Measurements from ENCODE around the gene ZNF518B. TPM values are rescaled to one million over a fixed set of nuclear protein-coding genes. Genes with fewer than 3 reads are reported as not detected.

Gene ZNF518B, protein sequence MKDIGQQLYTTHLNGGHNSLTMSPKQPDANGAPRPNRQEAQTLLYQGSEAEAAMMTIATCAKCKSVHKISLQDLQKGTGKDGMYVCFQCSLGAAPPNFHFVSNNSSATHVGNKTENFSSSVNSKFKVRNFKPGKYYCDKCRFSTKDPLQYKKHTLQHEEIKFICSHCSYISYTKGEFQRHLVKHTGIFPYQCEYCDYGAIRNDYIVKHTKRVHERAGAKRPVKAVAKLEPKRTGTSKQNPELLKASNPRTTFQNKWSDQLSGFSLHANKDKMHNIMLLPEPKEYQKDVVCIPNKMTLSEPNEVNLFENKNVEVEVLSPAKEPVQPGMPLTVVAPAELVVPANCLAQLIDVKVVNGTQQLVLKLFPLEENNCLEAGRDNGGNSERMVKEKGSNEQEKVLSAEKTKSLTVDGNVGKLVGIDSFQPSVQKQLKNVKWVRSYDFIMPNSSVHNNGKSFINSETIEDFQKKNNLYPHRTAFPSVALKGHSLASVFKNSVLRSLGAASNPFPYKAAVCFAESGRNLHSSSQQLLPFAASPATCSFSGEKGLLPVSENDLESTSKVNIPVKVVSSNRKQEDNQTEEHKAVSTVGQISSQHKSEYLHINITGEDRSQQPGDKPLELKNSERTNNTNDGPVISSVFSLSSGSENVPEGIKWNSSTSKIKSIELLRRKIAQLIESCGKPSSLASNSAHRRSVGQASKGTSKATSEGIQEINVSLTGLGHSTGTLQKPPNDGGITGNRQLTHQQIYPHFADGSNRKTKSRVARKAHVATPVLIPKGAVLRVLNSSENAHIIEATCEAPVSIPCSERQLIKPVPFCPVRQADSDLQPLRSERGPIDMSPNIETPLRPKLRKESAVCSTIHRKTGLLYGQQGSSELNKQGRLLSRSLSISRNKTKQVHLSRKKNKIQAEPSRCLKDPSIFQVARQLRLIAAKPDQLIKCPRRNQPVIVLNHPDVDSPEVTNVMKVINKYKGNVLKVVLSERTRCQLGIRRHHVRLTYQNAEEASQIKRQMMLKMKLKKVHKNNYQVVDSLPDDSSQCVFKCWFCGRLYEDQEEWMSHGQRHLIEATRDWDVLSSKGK
- total RNA-seq (2021), result 9.6 and 11.5 TPM in 2 replicates
- long read RNA-seq, full-length matches to known transcripts, result 15 of 25 reads
- long read RNA-seq, partial matches to known transcripts, result 0 of 25 reads
- long read RNA-seq, other reads (novel, unspliced or antisense), result 10 of 25 reads

DNA sequence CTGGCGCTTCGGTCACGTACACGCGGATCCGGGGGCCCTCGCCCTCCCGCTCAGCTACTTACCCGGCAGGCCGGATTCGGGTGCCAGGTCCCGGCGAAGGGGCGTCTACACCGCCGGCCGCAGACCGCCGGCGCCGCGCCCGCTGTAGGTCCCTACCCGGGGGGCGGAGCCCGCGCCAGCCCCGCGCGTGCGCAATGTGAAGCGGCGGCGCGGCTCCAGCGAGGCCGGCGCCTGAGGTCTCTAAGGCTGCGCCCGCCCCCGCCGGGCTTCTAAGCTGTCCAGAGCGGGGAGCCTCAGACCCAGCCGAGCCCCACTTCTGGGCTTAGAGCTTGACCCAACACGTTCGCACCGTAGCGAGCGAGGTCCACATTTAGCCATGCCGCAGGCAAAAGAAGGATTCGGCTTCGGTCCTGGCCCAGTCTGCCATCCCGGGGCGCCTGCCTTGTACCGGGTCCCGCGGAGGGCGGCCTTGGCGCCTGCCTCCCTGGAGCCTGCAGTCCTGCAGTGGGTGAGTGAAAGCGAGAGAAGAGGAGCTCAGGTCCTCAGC, at the start of gene ZNF518B:
TSS of gene ZNF518B (minus strand) at position 172 of the 547 bp plus-strand sequence. CDS start 11,098 bp downstream, outside the sequence.
- H2BK120ac ChIP-seq (ENCODE audit: low read depth, low read length, poor library complexity, severe bottlenecking), result no peak within 1 kb of the TSS
- H2BK20ac ChIP-seq (ENCODE audit: low read depth, low read length, poor library complexity, severe bottlenecking), result no peak within 1 kb of the TSS
- H3T11ph ChIP-seq (ENCODE audit: low read length), result no peak within 1 kb of the TSS
- DNase-seq, result peak; percentile 74
- no peaks in the 10 kb centered on the region for H3K79me2 ChIP-seq (ENCODE audit: insufficient read depth, low read length)
- peak within 1 kb of the TSS; percentile 95 for H3K14ac ChIP-seq (ENCODE audit: insufficient read depth, low read length)
- no peak within 1 kb of the TSS for H2AK5ac ChIP-seq (ENCODE audit: insufficient read length, low read length)
- no peak within 1 kb of the TSS for H4K8ac ChIP-seq (replicated peaks; ENCODE audit: insufficient read length, low read depth, low read length)
- peaks cover 15% of the 10 kb centered on the region for H3K23me2 ChIP-seq (ENCODE audit: insufficient read length, low read depth, low read length, poor library complexity, severe bottlenecking)
- TF ChIP-seq, protein P1, sequence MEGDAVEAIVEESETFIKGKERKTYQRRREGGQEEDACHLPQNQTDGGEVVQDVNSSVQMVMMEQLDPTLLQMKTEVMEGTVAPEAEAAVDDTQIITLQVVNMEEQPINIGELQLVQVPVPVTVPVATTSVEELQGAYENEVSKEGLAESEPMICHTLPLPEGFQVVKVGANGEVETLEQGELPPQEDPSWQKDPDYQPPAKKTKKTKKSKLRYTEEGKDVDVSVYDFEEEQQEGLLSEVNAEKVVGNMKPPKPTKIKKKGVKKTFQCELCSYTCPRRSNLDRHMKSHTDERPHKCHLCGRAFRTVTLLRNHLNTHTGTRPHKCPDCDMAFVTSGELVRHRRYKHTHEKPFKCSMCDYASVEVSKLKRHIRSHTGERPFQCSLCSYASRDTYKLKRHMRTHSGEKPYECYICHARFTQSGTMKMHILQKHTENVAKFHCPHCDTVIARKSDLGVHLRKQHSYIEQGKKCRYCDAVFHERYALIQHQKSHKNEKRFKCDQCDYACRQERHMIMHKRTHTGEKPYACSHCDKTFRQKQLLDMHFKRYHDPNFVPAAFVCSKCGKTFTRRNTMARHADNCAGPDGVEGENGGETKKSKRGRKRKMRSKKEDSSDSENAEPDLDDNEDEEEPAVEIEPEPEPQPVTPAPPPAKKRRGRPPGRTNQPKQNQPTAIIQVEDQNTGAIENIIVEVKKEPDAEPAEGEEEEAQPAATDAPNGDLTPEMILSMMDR (conservative IDR thresholded peaks at IDR 0.05), result no peak
- H3K18ac ChIP-seq (ENCODE audit: insufficient read length, low read depth, low read length), result peak within 1 kb of the TSS; percentile 87
- H2BK5ac ChIP-seq (ENCODE audit: insufficient read length, low read length), result no peak within 1 kb of the TSS
- H4K91ac ChIP-seq (ENCODE audit: insufficient read length, low read depth, low read length), result no peak within 1 kb of the TSS
- H3K27ac ChIP-seq (ENCODE audit: insufficient read length, low read depth, low read length), result no peak within 1 kb of the TSS
- no peaks in the 10 kb centered on the region for H3K9me3 ChIP-seq (ENCODE audit: control insufficient read depth, low read depth, low read length)
- Mint-ChIP-seq H3K27ac (no peak within 1 kb of the TSS; a peak in 1 of 7 replicates), H3K9me3 (peaks cover 3 to 6% of the 10 kb centered on the region in 2 experiments; a peak in 4 of 5 replicates), H3K4me1 (peaks cover 37 to 38% of the 10 kb centered on the region in 2 experiments), H3K27me3 (ENCODE audit: low read depth) (peaks cover 66% of the 10 kb centered on the region), H3K4me3 (peak within 1 kb of the TSS; percentile 76 to 88), H3K36me3 (ENCODE audit: insufficient read depth in 1 of 3, low read depth in 3 of 3) (peaks cover 21 to 23% (median 22%) of the 10 kb centered on the region in 3 experiments)
- no peak within 1 kb of the TSS for H2BK12ac ChIP-seq (ENCODE audit: insufficient read length, low read depth, low read length)
- no CpG with 5 or more reads among the region's 60 CpGs for WGBS (ENCODE audit: extremely low coverage, insufficient read length, low lambda C conversion rate)
- no peak within 1 kb of the TSS for H3K4ac ChIP-seq (ENCODE audit: low read depth, low read length)
- H2BK15ac ChIP-seq (ENCODE audit: low read depth, low read length), result no peak within 1 kb of the TSS
- no peak within 1 kb of the TSS for H4K5ac ChIP-seq (ENCODE audit: insufficient read length, low read depth, low read length)
- peaks cover 47% of the 10 kb centered on the region for H3K27me3 ChIP-seq (ENCODE audit: insufficient read depth, low read length)
- peaks cover 6% of the 10 kb centered on the region; the same call in 1 of the 2 replicates for H3K4me1 ChIP-seq (ENCODE audit: insufficient read depth, low read length)
- no peak within 1 kb of the TSS for H3K56ac ChIP-seq (ENCODE audit: insufficient read length, low read depth, low read length)
- peak within 1 kb of the TSS; percentile 48 for H3K9ac ChIP-seq (ENCODE audit: extremely low read depth, insufficient read length, low read length)
- no peak within 1 kb of the TSS for H2AFZ ChIP-seq (ENCODE audit: low read length)
- peak within 1 kb of the TSS; percentile 48 for H3K4me2 ChIP-seq (ENCODE audit: insufficient read depth, insufficient read length, low read length)
- H3K23ac ChIP-seq (ENCODE audit: insufficient read length, low read depth, low read length), result no peak within 1 kb of the TSS
- no peaks in the 10 kb centered on the region for H3K79me1 ChIP-seq (ENCODE audit: insufficient read depth, low read depth, low read length, poor library complexity, severe bottlenecking)
- H4K20me1 ChIP-seq (ENCODE audit: control insufficient read depth, insufficient read depth, insufficient read length), result no peaks in the 10 kb centered on the region

All from H9 (cell line).